ENCODE data around the gene C9orf72.

GRCh38 chr9:27538647-27539046 is 34.6 kb downstream of the C9orf72 start:
- TF ChIP-seq CTCF (IDR thresholded peaks at IDR 0.05; ENCODE audit: insufficient read depth, low read depth, low read length) (no peak), EZH2 (IDR thresholded peaks at IDR 0.05; ENCODE audit: insufficient read depth, low read length) (no peak)
